ENCODE measurements around the gene PLEKHG4.

PLEKHG4 gene

DNA sequence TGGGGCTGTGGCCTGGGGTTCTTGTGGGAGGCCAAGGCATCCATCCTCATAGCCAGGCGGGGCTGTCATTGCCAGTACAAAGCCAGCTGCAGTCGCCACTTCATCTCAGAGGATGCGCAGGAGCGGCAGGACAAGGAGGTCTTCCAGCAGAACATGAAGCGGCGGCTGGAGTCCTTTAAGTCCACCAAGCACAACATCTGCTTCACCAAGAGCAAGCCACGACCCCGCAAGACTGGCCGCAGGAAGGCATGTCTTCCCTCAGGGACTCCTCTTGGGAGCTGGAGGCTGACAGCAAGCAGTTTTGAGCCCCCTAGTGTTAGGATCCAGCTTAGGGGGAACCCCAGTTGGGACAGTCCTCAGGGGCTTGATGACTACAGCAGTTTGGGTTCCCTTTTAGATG is 15.1 kb upstream of the PLEKHG4 start:
- DNase-seq, result no peak

DNA sequence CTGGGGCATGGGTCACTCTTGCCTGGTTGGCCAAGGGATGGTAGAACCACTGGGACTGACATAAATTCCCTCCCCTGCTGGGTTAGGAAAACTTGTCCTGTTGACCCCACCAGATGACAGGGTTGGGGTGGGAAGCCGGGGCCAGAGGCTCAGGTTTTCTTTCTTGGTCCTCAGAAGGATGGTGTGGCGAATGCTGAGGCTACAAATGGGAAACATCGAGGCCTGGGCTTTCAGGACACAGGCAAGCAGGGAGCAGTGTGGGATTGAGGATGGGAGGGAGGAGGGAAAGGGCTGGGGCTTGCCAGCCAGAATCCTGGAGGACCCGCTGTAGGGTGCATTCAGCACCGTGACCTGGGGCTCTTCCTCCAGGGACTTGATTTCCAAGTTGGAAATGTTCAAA is 14.5 kb upstream of the PLEKHG4 start:
- no peak for DNase-seq

DNA sequence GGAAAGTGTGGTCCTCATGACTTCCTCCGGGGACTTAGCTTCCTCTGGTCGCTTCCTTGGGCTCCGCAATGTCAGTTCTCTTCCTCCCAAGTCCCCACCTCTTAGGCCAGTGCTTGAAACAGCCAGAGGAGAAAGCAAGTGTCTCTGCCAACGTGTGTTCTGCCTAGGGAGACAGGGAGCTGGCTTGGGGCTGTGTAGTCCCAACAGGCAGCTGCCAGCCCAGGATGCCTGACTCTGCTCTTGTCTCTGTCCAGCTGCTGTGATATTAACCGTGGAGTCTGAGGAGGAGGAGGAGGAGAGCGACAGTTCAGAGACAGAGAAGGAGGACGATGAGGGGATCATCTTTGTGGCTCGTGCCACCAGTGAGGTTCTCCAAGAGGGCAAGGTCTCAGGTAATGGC is 13.5 kb upstream of the PLEKHG4 start:
- no peak for DNase-seq

DNA sequence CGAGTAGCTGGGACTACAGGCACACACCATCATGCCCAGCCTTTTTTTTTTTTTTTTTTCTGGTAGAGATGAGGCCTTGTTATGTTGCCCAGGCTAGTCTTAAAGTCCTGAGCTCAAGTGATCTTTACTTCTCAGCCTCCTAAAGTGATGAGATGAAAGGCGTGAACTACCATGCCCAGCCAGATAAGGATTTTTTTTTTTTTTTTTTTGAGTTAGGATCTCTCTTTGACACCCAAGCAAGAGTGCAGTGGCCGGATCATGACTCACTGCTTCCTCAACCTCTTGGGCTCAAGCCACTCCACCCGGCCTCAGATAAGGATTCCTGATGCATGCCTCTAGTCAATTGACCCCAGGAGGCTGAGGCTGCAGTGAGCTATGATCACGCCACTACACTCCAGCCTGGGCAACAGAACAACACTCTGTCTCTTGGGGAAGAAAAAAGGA is 11.2 kb upstream of the PLEKHG4 start:
- DNase-seq, result no peak

DNA sequence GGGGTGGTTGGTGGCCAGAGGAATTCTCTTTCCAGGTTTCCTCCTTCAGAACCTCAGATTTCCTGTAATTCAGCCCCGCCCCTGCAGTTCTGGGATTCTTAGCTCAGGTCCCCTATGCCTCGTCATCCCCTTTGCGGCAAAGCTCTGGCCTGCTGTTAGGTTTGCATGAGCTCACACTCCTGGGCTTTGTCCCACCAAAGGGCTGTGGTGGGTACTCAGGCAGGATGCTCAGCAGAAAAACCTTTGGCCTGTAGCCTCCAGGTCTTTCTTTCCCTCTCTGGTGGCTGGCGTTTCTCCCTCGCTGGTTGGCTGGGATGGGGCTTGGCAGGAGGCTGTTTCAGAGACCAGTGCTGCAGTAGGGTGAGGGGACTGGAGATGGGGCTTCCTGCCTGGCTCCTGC is 9.6 kb upstream of the PLEKHG4 start:
- DNase-seq, result no peak

DNA sequence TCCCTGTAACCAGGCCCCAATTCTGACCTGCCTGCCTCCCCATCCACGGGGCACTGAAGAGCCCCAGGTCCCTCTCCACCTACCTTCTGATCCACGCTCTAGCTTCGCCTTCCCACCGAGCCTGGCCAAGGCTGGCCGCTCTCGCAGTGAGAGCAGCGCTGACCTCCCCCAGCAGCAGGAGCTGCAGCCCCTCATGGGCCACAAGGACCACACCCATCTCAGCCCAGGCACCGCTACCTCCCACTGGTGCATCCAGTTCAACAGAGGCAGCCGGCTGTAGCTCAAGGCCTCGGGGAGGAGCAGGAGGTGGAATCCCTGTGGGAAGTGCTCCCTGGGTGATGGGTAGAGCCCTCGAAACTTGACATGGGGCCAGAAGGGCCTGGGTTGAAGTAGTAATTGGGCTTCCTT is 8.4 kb upstream of the PLEKHG4 start:
- DNase-seq, result no peak

DNA sequence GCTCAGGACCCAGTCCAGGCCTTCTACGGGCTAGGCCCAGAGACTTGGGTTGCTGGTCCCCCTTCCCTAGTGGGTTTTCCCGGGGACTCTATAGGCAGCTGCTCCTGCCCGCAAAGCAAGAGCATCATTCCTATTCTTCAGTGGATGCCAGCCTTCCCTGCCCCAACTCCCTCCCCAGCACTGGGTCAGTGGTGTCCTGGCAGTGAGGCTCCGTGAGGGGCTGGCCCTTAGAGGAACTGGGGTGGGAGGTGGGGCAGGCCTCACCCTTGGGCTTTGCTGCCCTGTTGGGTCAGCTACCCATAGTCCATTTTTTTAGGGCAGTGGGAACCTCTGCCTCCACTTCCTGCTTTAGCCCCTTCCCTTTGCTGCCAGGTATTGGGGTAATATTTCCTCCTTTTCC is 7.9 kb upstream of the PLEKHG4 start:
- no peak for DNase-seq

DNA sequence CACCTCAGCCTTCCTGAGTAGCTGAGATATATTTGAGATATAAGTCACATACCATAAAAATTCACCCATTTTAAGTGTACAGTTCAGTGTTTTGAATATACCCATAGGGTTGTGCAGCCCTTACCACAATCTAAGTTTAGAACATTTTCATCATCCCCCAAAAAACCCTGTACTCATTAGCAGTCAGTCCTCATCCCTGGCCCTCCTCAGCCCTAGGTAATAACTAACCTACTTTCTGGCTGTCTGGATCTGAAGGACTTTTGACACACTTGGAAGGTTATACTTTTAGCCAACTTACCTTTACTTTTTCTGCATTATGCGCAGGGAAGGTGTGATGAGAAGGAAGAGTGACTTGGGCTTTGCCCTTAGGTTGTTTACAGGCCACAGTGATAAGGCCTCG is 4.0 kb upstream of the PLEKHG4 start:
- DNase-seq, result no peak

DNA sequence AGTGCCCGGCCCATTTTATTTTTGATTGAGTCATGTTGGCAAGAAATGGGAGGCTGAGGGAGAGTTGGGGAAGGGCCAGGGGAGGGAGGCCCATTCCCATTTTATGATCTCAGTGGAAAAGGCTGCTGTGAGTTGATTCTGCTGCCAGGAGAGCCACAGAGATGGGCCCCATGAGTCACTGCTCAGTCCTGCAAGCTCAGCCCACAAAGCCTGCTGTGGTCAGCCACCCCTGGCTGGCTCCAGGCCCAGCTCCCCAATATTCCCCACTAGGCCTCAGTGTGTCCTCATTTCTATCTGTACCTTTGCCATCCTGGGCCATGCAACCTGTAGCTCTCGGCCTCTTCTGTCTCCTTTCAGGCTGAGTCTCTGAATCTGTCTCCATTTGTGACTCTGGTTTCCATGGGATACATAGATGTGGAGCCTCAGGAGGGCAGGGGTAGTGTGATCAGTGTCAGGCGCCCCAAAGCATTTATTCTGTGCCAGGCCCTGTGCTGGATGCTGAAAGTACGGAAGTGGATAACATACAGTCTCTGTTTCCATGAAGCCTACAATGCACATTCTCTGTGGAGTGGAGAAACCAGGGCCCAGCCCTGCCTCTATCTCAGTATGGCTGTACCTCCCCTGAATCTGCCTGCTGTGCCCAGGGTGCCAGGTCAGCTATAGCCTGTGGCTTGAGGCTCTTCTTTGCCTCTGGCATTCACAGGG is 1.9 kb upstream of the PLEKHG4 start:
- DNase-seq, result no peak

DNA sequence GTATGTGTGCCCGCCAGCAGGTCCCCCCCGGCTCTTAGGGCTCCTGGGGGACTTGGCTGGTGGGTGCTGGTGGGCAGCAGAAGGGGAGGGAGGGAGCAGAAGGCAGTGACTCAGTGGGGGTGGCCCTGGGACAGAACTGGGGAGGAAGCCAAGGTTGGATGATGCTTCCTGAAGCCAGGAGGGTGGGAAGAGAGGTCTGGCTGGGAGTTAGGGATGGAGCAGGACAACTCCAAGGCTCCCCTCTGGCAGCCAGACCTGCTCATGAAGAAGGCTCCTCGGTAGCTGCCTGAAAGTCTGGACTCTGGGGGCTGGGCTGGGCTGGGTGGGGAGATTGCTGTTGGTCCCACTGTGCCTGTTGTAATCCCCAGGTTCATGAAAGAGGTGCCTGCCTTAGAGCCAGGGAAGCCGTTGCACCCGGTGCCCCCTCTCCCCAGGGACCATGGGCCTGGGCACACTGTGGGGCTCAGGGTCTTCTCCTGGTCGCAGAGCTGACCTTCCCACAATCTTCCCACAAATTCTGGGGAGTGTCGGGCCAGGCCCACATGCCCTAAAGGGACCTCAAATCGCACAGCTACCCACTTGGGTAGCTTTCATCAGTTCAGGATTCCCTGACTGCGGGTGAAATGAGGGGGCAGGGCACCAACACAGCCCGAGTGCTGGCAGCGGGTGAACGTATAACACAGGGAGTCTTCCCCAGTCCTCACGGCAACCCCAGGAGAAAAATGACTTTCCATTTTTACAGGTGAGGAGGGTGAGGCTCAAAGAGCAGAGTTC is 1.1 kb upstream of the PLEKHG4 start:
- DNase-seq, result no peak

DNA sequence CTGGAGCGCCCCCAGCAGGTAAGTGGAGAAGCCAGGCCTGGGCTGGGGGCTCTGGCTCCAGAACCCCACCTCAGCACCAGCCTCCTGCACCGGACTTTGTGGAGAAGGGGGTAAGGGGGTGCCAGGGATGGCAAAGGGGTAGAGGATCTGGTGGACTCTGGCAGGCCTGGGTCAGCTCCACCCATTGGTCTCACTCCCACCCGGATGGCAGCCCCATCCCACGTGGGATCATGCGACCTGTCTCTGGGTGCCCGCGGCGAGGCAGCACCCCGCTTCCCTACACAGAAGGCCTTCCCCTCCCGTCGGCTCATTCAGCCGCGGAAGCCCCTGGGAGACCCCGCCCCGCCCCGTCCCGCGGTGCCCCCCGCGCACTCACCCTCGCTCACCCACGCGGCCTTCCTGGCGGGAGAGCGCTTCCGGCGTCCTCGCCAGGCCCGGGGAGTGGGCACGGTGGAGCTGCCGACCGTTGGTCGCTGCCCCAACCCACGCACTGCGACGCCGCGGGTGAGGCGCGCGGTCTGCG is 498 bp upstream of the PLEKHG4 start:
- no peak for DNase-seq

DNA sequence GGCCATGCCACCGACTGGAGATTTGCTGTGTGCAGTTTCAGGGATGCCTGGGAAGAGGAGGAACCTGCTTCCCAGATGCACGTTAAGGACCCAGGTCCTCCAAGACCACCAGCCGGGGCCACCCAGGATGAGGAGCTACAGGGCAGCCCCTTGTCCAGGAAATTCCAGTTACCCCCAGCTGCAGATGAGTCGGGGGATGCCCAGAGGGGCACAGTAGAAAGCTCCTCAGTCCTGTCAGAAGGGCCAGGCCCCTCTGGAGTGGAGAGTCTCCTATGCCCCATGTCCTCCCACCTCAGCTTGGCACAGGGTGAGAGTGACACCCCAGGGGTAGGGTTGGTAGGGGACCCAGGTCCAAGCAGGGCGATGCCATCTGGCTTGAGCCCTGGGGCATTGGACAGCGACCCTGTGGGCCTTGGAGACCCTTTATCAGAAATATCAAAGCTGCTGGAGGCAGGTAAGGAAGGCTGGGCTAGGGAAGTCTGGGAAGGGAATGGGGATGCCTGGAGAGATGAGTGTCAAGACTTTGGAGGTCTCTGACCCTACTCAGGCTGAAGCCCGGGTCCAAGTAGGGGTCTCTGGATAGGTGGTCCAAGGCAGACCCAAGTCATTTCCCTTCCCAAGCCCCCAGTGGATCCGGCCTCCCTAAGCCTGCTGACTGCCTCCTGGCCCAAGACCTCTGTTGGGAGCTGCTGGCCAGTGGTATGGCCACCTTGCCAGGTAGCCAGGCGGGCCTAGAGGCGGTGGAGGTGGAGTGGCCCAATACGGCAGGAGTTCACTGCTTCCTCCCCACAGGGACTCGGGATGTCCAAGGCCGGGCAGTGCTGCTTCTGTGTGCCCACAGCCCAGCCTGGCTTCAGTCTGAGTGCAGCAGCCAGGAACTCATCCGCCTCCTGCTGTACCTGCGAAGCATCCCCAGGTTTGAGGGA is 1.0 kb downstream of the PLEKHG4 start:
- no peak for DNase-seq

DNA sequence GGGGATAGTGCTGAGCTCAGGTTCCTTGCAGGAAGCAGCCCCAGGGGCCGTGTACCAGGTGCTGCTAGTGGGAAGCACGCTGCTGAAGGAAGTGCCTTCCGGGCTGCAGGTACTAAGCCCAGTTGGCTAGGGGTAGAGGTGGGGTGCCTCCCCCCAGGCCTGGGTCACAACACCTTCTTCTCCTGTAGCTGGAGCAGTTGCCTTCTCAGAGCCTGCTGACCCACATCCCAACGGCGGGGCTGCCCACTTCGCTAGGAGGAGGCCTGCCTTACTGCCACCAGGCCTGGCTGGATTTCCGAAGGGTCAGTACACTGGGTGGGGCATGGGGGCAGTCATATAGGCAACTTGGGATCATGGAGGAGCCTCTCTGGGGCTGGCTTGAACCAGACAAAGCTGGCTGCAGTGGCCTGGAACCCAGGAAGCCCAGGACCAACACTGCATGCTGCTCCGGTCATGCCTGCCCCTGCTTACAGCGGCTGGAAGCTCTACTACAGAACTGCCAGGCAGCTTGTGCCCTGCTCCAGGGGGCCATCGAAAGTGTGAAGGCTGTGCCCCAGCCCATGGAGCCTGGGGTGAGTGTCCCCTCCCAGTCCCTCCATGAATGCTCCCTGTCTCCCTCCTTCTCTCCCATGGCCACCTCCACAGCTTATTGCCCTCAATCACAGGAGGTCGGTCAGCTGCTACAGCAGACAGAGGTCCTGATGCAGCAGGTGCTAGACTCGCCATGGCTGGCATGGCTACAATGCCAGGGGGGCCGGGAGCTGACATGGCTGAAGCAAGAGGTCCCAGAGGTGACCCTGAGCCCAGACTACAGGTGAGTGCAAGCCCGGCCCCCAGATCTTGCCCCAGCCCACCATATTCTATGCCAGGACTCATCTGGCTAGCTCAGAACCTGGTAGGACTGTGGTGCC is 2.5 kb downstream of the PLEKHG4 start:
- DNase-seq, result no peak

DNA sequence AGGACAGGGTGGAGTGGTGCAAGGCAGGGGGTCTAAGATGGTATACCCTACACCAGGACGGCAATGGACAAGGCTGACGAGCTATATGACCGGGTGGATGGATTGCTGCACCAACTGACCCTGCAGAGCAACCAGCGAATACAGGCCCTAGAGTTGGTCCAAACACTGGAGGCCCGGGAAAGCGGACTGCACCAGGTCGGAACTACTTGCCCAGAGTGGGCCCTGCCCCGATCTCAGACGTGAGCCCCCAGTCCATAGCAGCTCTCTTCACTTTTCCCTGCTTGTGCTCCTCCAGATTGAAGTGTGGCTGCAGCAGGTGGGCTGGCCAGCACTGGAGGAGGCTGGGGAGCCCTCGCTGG is 3.1 kb downstream of the PLEKHG4 start:
- no peak for DNase-seq

DNA sequence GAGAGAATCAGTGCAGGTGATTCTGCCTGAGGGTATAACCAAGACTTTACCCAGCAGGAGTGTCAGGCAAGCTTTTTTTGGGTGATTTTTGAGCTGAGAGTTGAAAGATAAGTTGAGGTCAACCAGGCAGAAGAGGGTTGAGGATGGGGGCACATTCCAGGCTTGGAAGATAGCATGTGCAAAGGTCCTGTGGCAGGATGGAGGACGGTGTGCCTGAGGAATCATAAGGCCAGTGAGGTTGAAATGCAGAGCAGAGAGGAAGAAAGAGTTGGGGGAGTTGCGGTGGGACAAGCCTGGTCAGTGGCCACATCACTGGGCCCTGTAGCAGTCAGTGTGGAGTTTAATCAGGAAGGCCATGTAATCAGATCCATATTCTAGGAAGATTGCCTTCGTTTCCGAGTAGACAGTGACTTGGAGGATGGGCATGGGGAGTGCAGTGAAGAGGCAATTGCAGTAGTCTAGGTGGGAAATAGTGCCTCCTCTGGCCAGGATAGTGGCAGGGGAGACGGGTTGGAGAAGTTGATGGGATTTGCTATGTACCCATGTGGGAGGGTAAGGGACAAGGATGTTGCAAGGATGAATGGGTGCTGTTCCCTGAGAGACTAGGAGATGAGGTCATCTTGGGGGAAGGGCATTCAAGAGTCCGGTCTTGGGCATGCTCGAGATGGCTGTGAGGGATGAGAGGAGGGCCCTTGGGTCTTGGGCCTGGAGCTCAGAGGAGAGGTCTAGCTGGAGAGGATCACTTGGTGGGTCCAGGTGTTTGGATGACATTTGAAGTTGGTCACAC is 3.9 kb downstream of the PLEKHG4 start:
- DNase-seq, result no peak

DNA sequence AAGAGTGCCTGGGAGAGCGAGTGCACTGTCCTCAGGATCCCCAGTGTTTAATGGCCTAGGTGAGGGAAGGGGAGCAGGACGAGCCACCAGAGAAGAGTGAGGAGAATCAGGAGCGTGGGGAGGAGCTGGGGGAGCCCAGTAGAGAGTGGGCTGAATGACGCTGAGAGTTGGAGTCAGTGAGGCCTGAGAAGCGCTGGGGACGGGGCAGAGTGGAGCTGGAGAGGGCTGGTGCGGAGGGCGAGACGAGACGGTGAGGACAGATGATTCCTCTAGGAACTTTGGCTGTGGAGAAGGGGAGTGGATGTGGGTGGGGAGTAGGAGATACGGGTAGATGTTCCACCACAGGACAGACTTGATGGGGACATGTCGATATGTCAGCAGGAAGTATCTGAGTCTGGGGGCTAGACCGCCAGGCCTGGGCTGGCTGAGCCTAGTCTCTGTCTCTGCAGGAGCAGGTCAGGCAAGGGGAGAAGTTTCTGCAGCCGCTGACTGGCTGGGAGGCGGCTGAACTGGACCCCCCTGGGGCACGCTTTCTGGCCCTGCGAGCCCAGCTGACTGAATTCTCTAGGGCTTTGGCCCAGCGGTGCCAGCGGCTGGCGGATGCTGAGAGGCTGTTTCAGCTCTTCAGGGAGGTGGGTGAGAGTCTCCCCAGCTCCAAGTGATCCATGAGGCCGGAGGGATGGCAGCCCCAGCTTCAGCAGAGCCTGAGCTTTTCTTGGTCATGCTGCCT is 4.7 kb downstream of the PLEKHG4 start:
- no peak for DNase-seq

DNA sequence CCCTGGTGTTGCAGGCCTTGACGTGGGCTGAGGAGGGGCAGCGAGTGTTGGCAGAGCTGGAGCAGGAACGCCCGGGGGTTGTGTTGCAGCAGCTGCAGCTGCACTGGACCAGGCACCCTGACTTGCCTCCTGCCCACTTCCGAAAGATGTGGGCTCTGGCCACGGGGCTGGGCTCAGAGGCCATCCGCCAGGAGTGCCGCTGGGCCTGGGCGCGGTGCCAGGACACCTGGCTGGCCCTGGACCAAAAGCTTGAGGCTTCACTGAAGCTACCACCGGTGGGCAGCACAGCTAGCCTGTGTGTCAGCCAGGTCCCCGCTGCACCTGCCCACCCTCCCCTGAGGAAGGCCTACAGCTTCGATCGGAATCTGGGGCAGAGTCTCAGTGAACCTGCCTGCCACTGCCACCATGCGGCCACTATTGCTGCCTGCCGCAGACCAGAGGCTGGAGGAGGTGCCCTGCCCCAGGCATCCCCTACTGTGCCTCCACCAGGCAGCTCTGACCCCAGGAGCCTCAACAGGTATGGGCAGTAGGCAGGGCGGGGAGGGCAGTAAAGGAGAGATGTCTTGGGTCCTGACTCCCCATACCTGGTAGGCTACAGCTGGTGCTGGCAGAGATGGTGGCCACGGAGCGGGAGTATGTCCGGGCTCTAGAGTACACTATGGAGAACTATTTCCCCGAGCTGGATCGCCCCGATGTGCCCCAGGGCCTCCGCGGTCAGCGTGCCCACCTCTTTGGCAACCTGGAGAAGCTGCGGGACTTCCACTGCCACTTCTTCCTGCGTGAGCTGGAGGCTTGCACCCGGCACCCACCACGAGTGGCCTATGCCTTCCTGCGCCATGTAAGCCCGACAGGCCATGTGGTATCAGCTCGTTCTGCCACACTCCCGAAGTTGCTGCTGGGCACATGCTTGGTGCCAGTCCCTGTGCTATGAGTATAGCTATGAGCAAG is 5.6 kb downstream of the PLEKHG4 start:
- DNase-seq, result peak; percentile 34

DNA sequence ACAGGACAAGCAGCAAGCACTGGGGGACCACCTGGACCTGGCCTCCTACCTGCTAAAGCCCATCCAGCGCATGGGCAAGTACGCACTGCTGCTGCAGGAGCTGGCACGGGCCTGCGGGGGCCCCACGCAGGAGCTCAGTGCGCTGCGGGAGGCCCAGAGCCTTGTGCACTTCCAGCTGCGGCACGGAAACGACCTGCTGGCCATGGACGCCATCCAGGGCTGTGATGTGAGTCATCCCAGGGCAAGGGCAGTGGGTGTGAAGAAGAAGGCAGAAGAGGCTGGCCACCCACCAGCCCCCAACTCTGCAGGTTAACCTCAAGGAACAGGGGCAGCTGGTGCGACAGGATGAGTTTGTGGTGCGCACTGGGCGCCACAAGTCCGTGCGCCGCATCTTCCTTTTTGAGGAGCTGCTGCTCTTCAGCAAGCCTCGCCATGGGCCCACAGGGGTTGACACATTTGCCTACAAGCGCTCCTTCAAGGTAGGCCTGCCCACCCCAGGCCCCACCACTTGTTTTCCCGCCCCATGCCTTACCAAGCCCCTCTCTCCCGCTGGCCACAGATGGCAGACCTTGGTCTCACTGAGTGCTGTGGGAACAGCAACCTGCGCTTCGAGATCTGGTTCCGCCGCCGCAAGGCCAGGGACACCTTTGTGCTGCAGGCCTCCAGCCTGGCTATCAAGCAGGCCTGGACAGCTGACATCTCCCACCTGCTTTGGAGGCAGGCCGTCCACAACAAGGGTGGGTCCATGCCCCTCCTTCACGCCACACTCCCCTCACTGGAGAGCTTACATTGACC is 7.3 kb downstream of the PLEKHG4 start:
- DNase-seq, result no peak

DNA sequence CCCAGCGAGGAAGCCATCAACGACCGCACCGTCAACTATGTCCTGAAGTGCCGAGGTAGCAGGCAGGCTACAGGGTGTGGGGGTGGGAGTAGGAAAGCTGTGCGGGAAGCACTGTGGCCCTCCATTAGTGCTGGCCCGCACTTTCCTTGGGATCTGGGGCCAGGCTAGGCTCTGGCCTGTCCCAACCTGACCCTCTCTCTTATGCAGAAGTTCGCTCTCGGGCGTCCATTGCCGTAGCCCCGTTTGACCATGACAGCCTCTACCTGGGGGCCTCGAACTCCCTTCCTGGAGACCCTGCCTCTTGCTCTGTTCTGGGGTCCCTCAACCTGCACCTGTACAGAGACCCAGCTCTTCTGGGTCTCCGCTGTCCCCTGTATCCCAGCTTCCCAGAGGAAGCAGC is 8.6 kb downstream of the PLEKHG4 start:
- no peak for DNase-seq
